NCI-H2227 (cell line): ENCODE measurements around the gene CADPS.

Experiments used
- DNase-seq: peaks from one replicate; lab custom pipeline; 2025; ENCODE audit not compliant: unreplicated experiment; lab: John Stamatoyannopoulos, UW

Gene CADPS

GRCh38 chr3:62873761-62874710 lies 1.2 kb downstream of the CADPS start:
- DNase-seq, result peak; percentile 80

GRCh38 chr3:62873451-62873760 lies 1.8 kb downstream of the CADPS start:
- DNase-seq, result no peak

GRCh38 chr3:62872318-62872717 lies 2.9 kb downstream of the CADPS start:
- no peak for DNase-seq

- no peak for DNase-seq
These were observed 4.9 kb downstream of the CADPS start for GRCh38 chr3:62870321-62870720.

- no peak for DNase-seq
These were observed 11.6 kb downstream of the CADPS start for GRCh38 chr3:62863648-62864047.

GRCh38 chr3:62859203-62859791 lies 15.9 kb downstream of the CADPS start:
- peak; percentile 20 for DNase-seq

GRCh38 chr3:62845996-62846395 lies 29.2 kb downstream of the CADPS start:
- DNase-seq, result no peak

- DNase-seq, result no peak
These were observed 31.7 kb downstream of the CADPS start for GRCh38 chr3:62843508-62843907.

GRCh38 chr3:62839748-62840147 lies 35.5 kb downstream of the CADPS start:
- no peak for DNase-seq

GRCh38 chr3:62837145-62837787 lies 38.0 kb downstream of the CADPS start:
- no peak for DNase-seq

GRCh38 chr3:62835554-62836236 lies 39.5 kb downstream of the CADPS start:
- DNase-seq, result no peak

- DNase-seq, result no peak
These were observed 41.7 kb downstream of the CADPS start for GRCh38 chr3:62833538-62833937.

- DNase-seq, result no peak
These were observed 42.7 kb downstream of the CADPS start for GRCh38 chr3:62832553-62832952.

- no peak for DNase-seq
These were observed 44.4 kb downstream of the CADPS start for GRCh38 chr3:62830727-62831322.

GRCh38 chr3:62827550-62827949 lies 47.7 kb downstream of the CADPS start:
- no peak for DNase-seq

- no peak for DNase-seq
These were observed 50.1 kb downstream of the CADPS start for GRCh38 chr3:62824965-62825592.

GRCh38 chr3:62823461-62824050 lies 51.7 kb downstream of the CADPS start:
- peak; percentile 1 for DNase-seq

- DNase-seq, result no peak
These were observed 52.3 kb downstream of the CADPS start for GRCh38 chr3:62822905-62823304.

GRCh38 chr3:62818347-62818746 lies 56.9 kb downstream of the CADPS start:
- DNase-seq, result no peak

- no peak for DNase-seq
These were observed 57.5 kb downstream of the CADPS start for GRCh38 chr3:62817678-62818077.
